ENCODE data around the gene NF2.
"Not testable (repeated sequence)": the region's sequence is repeated elsewhere in the genome, so short reads cannot be mapped to it uniquely, and the experiment has no call there.

NF2 gene

GRCh38 chr22:29603358-29604075, at the start of gene NF2:
Gene NF2 (plus strand): TSS chr22:29603633. CDS start chr22:29603999, 366 bp downstream.
- DNase-seq, result peak; percentile 95

- DNase-seq, result no peak
Observed at GRCh38 chr22:29555065-29555644, 48.3 kb upstream of the NF2 start.

- DNase-seq, result no peak
Observed at GRCh38 chr22:29559030-29559429, 44.4 kb upstream of the NF2 start.

- DNase-seq, result no peak
Observed at GRCh38 chr22:29559853-29560252, 43.6 kb upstream of the NF2 start.

- no peak for DNase-seq
Observed at GRCh38 chr22:29563652-29564460, 39.6 kb upstream of the NF2 start.

- DNase-seq, result not testable (repeated sequence)
Observed at GRCh38 chr22:29566513-29566912, 36.9 kb upstream of the NF2 start.

- no peak for DNase-seq
Observed at GRCh38 chr22:29567338-29567737, 36.1 kb upstream of the NF2 start.

- no peak for DNase-seq
Observed at GRCh38 chr22:29569011-29569678, 34.3 kb upstream of the NF2 start.

- no peak for DNase-seq
Observed at GRCh38 chr22:29570456-29570855, 33.0 kb upstream of the NF2 start.

GRCh38 chr22:29570912-29571549, 32.4 kb upstream of the NF2 start:
- DNase-seq, result no peak

- no peak for DNase-seq
Observed at GRCh38 chr22:29574762-29575450, 28.5 kb upstream of the NF2 start.

- no peak for DNase-seq
Observed at GRCh38 chr22:29578462-29579200, 24.8 kb upstream of the NF2 start.

GRCh38 chr22:29580200-29580810, 23.1 kb upstream of the NF2 start:
- no peak for DNase-seq

GRCh38 chr22:29581799-29582198, 21.6 kb upstream of the NF2 start:
- no peak for DNase-seq

- no peak for DNase-seq
Observed at GRCh38 chr22:29584975-29585374, 18.5 kb upstream of the NF2 start.

- DNase-seq, result not testable (repeated sequence)
Observed at GRCh38 chr22:29586193-29586705, 17.2 kb upstream of the NF2 start.

GRCh38 chr22:29587938-29588699, 15.3 kb upstream of the NF2 start:
- DNase-seq, result no peak

- no peak for DNase-seq
Observed at GRCh38 chr22:29593923-29594322, 9.5 kb upstream of the NF2 start.

GRCh38 chr22:29594447-29594846, 9.0 kb upstream of the NF2 start:
- DNase-seq, result not testable (repeated sequence)

- DNase-seq, result no peak
Observed at GRCh38 chr22:29596408-29596807, 7.0 kb upstream of the NF2 start.

Data from NK-92 treated with Interleukin-12 subunit alpha and Interleukin-12 subunit beta, amount 100 ng/mL, for 24 hours (cell line).